DOHH2 (cell line): Measurements from ENCODE around the gene TMEM87B.
"Not testable (repeated sequence)": the region's sequence is repeated elsewhere in the genome, so short reads cannot be mapped to it uniquely, and the experiment has no call there.

ENCODE experiments used
- H3F3A ChIP-seq: fragments of 200-600 bp; sonication (generic), shearing (Covaris generic); 2 replicates; pipeline ENCODE4 v1.6.0; 2016; ENCODE audit warnings: antibody characterized with exemption, mild to moderate bottlenecking; ENCODE audit not compliant: control insufficient read depth, insufficient read depth
- H3K27ac ChIP-seq: fragments of 200-600 bp; sonication (generic); 2 replicates; pipeline ENCODE4 v1.5.1; 2014; ENCODE audit warnings: low read depth, mild to moderate bottlenecking, low read length, moderate library complexity
- H3K27me3 ChIP-seq: fragments of 200-600 bp; sonication (generic); 2 replicates; pipeline ENCODE4 v1.6.1; 2014; ENCODE audit warnings: mild to moderate bottlenecking, low read length, mixed read lengths; ENCODE audit not compliant: control insufficient read depth
- H3K36me3 ChIP-seq: fragments of 200-600 bp; sonication (generic); 2 replicates; pipeline ENCODE4 v1.6.1; 2014; ENCODE audit warnings: mild to moderate bottlenecking, low read length, moderate library complexity, mixed read lengths; ENCODE audit not compliant: control insufficient read depth
- H3K4me1 ChIP-seq: fragments of 200-600 bp; sonication (generic); 2 replicates; pipeline ENCODE4 v1.6.1; 2014; ENCODE audit warnings: mild to moderate bottlenecking, low read length, mixed read lengths; ENCODE audit not compliant: control insufficient read depth
- H3K4me2 ChIP-seq: fragments of 200-600 bp; sonication (generic); 2 replicates; pipeline ENCODE4 v1.6.0; 2014; ENCODE audit warnings: mild to moderate bottlenecking, low read length, moderate library complexity
- H3K4me3 ChIP-seq: fragments of 200-600 bp; sonication (generic); 2 replicates; pipeline ENCODE4 v1.5.1; 2014; ENCODE audit warnings: mild to moderate bottlenecking, low read length, mixed read lengths
- H3K79me2 ChIP-seq: fragments of 200-600 bp; sonication (generic); 2 replicates; pipeline ENCODE4 v1.6.1; 2014; ENCODE audit warnings: mild to moderate bottlenecking, low read length, mixed read lengths; ENCODE audit not compliant: control insufficient read depth
- H3K9me2 ChIP-seq: fragments of 200-600 bp; sonication (generic); replicated peaks from 2 replicates; pipeline ENCODE4 v1.6.1; 2014; ENCODE audit warnings: mild to moderate bottlenecking, low read length, mixed read lengths; ENCODE audit not compliant: control insufficient read depth
- H3K9me3 ChIP-seq: fragments of 200-600 bp; sonication (generic); 2 replicates; pipeline ENCODE4 v1.6.1; 2014; ENCODE audit warnings: antibody characterized with exemption, low read length, mixed read lengths; ENCODE audit not compliant: control insufficient read depth, insufficient read depth
- H4K20me1 ChIP-seq: fragments of 200-600 bp; sonication (generic); 2 replicates; pipeline ENCODE4 v1.6.0; 2014; ENCODE audit warnings: low read depth, mild to moderate bottlenecking, antibody characterized with exemption, low read length, moderate library complexity; ENCODE audit not compliant: control insufficient read depth, insufficient read depth
- CTCF ChIP-seq: fragments of 200-600 bp; sonication (generic); IDR thresholded peaks from one replicate; pipeline ENCODE4 v1.5.1; 2014; ENCODE audit warnings: antibody characterized with exemption, mild to moderate bottlenecking, low read depth, low read length; ENCODE audit not compliant: poor library complexity, severe bottlenecking
- EZH2phosphoT487 ChIP-seq: fragments of 200-600 bp; sonication (generic); IDR thresholded peaks from 2 replicates; pipeline ENCODE4 v1.6.1; 2017; ENCODE audit warnings: borderline replicate concordance, mild to moderate bottlenecking, antibody characterized with exemption, low read length, moderate library complexity, mixed read lengths

The TMEM87B gene

GRCh38 chr2:112138159-112139032, 83.3 kb downstream of the TMEM87B start, which contains the start of gene FBLN7:
TSS of gene FBLN7 (plus strand) at chr2:112138385. CDS start at chr2:112138656, 271 bp downstream.
- Histone ChIP-seq H3K27me3 (no peaks in the 10 kb centered on the region), H3F3A (no peaks in the 10 kb centered on the region), H3K4me3 (no peak within 1 kb of the TSS), H3K36me3 (no peaks in the 10 kb centered on the region), H3K79me2 (no peaks in the 10 kb centered on the region), H3K9me2 (no peaks in the 10 kb centered on the region), H3K4me2 (no peak within 1 kb of the TSS), H4K20me1 (no peaks in the 10 kb centered on the region), H3K27ac (no peak within 1 kb of the TSS), H3K9me3 (no peaks in the 10 kb centered on the region), H3K4me1 (no peaks in the 10 kb centered on the region)
- no peak for TF ChIP-seq EZH2phosphoT487

- H3K4me3 ChIP-seq, H3K27me3 ChIP-seq, H3K27ac ChIP-seq, H3K4me2 ChIP-seq, H4K20me1 ChIP-seq, H3K9me2 ChIP-seq, H3K36me3 ChIP-seq, H3K9me3 ChIP-seq, H3F3A ChIP-seq, H3K79me2 ChIP-seq, H3K4me1 ChIP-seq: not testable (repeated sequence)
Observed at GRCh38 chr2:112139033-112139614, 84.1 kb downstream of the TMEM87B start.

- not testable (repeated sequence) for H3K4me1 ChIP-seq, H3K4me2 ChIP-seq, H3K27ac ChIP-seq, H4K20me1 ChIP-seq, H3K27me3 ChIP-seq, H3K36me3 ChIP-seq, H3K9me3 ChIP-seq, H3K4me3 ChIP-seq, H3K9me2 ChIP-seq, H3K79me2 ChIP-seq, H3F3A ChIP-seq
Observed at GRCh38 chr2:112139661-112140204, 84.7 kb downstream of the TMEM87B start.

- H3K79me2 ChIP-seq, result no peaks in the 10 kb centered on the region
- no peaks in the 10 kb centered on the region for H3F3A ChIP-seq
- H3K9me2 ChIP-seq, result no peaks in the 10 kb centered on the region
- no peak overlapping the region for H3K27ac ChIP-seq
- no peak overlapping the region for H3K4me3 ChIP-seq
- no peaks in the 10 kb centered on the region for H4K20me1 ChIP-seq
- H3K27me3 ChIP-seq, result no peaks in the 10 kb centered on the region
- H3K36me3 ChIP-seq, result no peaks in the 10 kb centered on the region
- no peak overlapping the region for H3K4me2 ChIP-seq
- TF ChIP-seq CTCF, result no peak
- no peak for TF ChIP-seq EZH2phosphoT487
- no peaks in the 10 kb centered on the region for H3K9me3 ChIP-seq
- H3K4me1 ChIP-seq, result no peaks in the 10 kb centered on the region
Observed at GRCh38 chr2:112140205-112140802, 85.2 kb downstream of the TMEM87B start.
